B cell (primary cell): Measurements from ENCODE around the gene S100A10. TPM values are rescaled to one million over a fixed set of nuclear protein-coding genes. Genes with fewer than 3 reads are reported as not detected.

Experiments
- ATAC-seq: fragments of 200-7000 bp; cut with Tn5 transposase; one replicate; pipeline ENCODE4 v1.10.0; 2021; ENCODE audit warnings: low read depth, mild to moderate bottlenecking, moderate number of reproducible peaks, moderate library complexity
- CTCF ChIA-PET: fragments of 350-600 bp; sonication (Branson Sonifier 250); formaldehyde crosslinking; loops from one replicate; lab custom pipeline; 2021; ENCODE audit warnings: antibody characterized with exemption, inconsistent platforms; lab: Charles Lee
- POLR2A ChIA-PET: fragments of 350-600 bp; sonication (Branson Sonifier 250); formaldehyde crosslinking; loops from one replicate; lab custom pipeline; 2021; ENCODE audit warnings: antibody characterized with exemption; lab: Charles Lee
- DNase-seq: peaks from one replicate; pipeline ENCODE4 v3.0.0; 2013
- H2AFZ ChIP-seq: 2 replicates; pipeline ENCODE4 v1.6.1; 2012; ENCODE audit warnings: mild to moderate bottlenecking, low read depth, low read length; ENCODE audit not compliant: insufficient read depth, poor library complexity, severe bottlenecking
- H3K27ac ChIP-seq, 2 donors: 1 replicate in 1 of 2; 2 replicates in 1 of 2; pipeline ENCODE4 v1.5.1; 2012 to 2013; ENCODE audit warnings: low read length in 2 of 2, mild to moderate bottlenecking in 2 of 2, moderate library complexity in 1 of 2
- H3K27me3 ChIP-seq, 4 experiments: fragments of 200-600 bp in 1 of 4; sonication (generic) in 1 of 4; replicated peaks in 1 of 4; 1 replicate in 2 of 4; 2 replicates in 2 of 4; pipeline versions ENCODE4 v1.6.1 to v1.7.0; 2013 to 2016; ENCODE audit warnings: low read length in 3 of 4, mild to moderate bottlenecking in 2 of 4, mixed read lengths in 1 of 4, moderate library complexity in 1 of 4; ENCODE audit not compliant: insufficient read depth in 4 of 4, control insufficient read depth in 3 of 4; ENCODE audit errors: control extremely low read depth in 1 of 4
- H3K36me3 ChIP-seq, 2 experiments: replicated peaks in 1 of 2; 1 replicate in 1 of 2; 2 replicates in 1 of 2; pipeline versions ENCODE4 v1.6.1 to v1.7.1; 2013; ENCODE audit warnings: low read length in 1 of 2; ENCODE audit not compliant: insufficient read depth in 2 of 2, control insufficient read depth in 1 of 2; ENCODE audit errors: control extremely low read depth in 1 of 2, extremely low read depth in 1 of 2
- H3K4me1 ChIP-seq, 2 donors: fragments of 200-600 bp in 1 of 2; sonication (generic) in 1 of 2; 1 replicate in 1 of 2; 2 replicates in 1 of 2; pipeline versions ENCODE4 v1.5.1 to v1.6.1; 2013 to 2017; ENCODE audit warnings: low read length in 2 of 2; ENCODE audit not compliant: control insufficient read depth in 2 of 2, insufficient read depth in 2 of 2
- H3K4me2 ChIP-seq: replicated peaks from 2 replicates; pipeline ENCODE3; 2012; ENCODE audit warnings: mild to moderate bottlenecking, low read depth, low read length; ENCODE audit not compliant: poor library complexity, severe bottlenecking
- H3K4me3 ChIP-seq, 5 experiments: fragments of 200-600 bp in 1 of 5; sonication (generic) in 1 of 5; 1 replicate in 3 of 5; 2 replicates in 2 of 5; pipeline versions ENCODE4 v1.5.1 to v1.7.0; 2011 to 2016; ENCODE audit warnings: low read length in 4 of 5, mild to moderate bottlenecking in 4 of 5, low read depth in 2 of 5, control low read depth in 1 of 5, moderate library complexity in 1 of 5; ENCODE audit not compliant: insufficient read depth in 1 of 5; ENCODE audit errors: control extremely low read depth in 1 of 5, extremely low read depth in 1 of 5
- H3K79me2 ChIP-seq: fragments of 200-600 bp; sonication (generic); one replicate; pipeline ENCODE4 v1.6.0; 2016; ENCODE audit warnings: low read length; ENCODE audit not compliant: control insufficient read depth, insufficient read depth
- H3K9ac ChIP-seq: fragments of 200-600 bp; sonication (generic); 2 replicates; pipeline ENCODE4 v1.6.1; 2017; ENCODE audit warnings: mild to moderate bottlenecking, low read length, moderate library complexity
- H3K9me3 ChIP-seq, 3 donors: one replicate each; pipeline versions ENCODE4 v1.6.1 to v1.7.1; 2013; ENCODE audit warnings: low read length in 2 of 3; ENCODE audit not compliant: control insufficient read depth in 2 of 3, insufficient read depth in 1 of 3; ENCODE audit errors: control extremely low read depth in 1 of 3
- H4K20me1 ChIP-seq: 2 replicates; pipeline ENCODE4 v1.6.0; 2012; ENCODE audit warnings: mild to moderate bottlenecking, low read length; ENCODE audit not compliant: insufficient read depth, control insufficient read depth, poor library complexity, severe bottlenecking
- H3K27ac Mint-ChIP-seq: one replicate; pipeline ENCODE4 v1.8.0; 2021; ENCODE audit warnings: mixed read lengths
- H3K27me3 Mint-ChIP-seq: one replicate; pipeline ENCODE4 v1.8.0; 2021; ENCODE audit warnings: mixed read lengths
- H3K4me1 Mint-ChIP-seq: one replicate; pipeline ENCODE4 v1.8.0; 2021; ENCODE audit warnings: mixed read lengths
- H3K4me3 Mint-ChIP-seq: one replicate; pipeline ENCODE4 v1.8.0; 2021; ENCODE audit warnings: mixed read lengths
- H3K9me3 Mint-ChIP-seq: one replicate; pipeline ENCODE4 v1.8.0; 2022; ENCODE audit warnings: mixed read lengths; ENCODE audit not compliant: insufficient read depth
- EZH2 ChIP-seq: IDR thresholded peaks from 2 replicates; pipeline ENCODE4 v1.6.1; 2012; ENCODE audit warnings: borderline replicate concordance, low read depth, mild to moderate bottlenecking, moderate library complexity, low read length; ENCODE audit not compliant: insufficient read depth, poor library complexity, severe bottlenecking
- WGBS: methylation state at CpG from one replicate; pipeline ENCODE4 v1.1.5; 2013; ENCODE audit warnings: missing lambda C conversion rate; ENCODE audit not compliant: insufficient coverage; 5-methylcytosine and 5-hydroxymethylcytosine counted together
- intact Hi-C: fragments of 100-400 bp; cut with micrococcal nuclease; formaldehyde crosslinking; loops from one replicate; pipeline ENCODE4 v1.10.0; 2022
- polyA plus RNA-seq: library from polyadenylated mRNA; depleted of rRNA; stranded (reverse); fragments of >200 nt; gene quantifications from 2 replicates; pipeline ENCODE4 v1.2.3, GENCODE V29; 2012
- total RNA-seq, 2 donors: library from RNA; stranded (reverse); fragments of 120-200 nt in 1 of 2; gene quantifications; 1 replicate in 1 of 2; 2 replicates in 1 of 2; pipeline versions ENCODE4 v1.2.3 to v1.2.4, GENCODE V29; 2013 to 2022
- TF ChIP-seq, protein P1 (sequence below): fragments of 200-600 bp; IDR thresholded peaks from one replicate; pipeline ENCODE4 v1.8.0; 2022; ENCODE audit warnings: antibody characterized with exemption, mild to moderate bottlenecking

Gene S100A10
- total and polyA plus RNA-seq, 2 donors (not counting 1 experiment from before 2014, with no cell fraction given), result 38.0 to 47.1 TPM

DNA sequence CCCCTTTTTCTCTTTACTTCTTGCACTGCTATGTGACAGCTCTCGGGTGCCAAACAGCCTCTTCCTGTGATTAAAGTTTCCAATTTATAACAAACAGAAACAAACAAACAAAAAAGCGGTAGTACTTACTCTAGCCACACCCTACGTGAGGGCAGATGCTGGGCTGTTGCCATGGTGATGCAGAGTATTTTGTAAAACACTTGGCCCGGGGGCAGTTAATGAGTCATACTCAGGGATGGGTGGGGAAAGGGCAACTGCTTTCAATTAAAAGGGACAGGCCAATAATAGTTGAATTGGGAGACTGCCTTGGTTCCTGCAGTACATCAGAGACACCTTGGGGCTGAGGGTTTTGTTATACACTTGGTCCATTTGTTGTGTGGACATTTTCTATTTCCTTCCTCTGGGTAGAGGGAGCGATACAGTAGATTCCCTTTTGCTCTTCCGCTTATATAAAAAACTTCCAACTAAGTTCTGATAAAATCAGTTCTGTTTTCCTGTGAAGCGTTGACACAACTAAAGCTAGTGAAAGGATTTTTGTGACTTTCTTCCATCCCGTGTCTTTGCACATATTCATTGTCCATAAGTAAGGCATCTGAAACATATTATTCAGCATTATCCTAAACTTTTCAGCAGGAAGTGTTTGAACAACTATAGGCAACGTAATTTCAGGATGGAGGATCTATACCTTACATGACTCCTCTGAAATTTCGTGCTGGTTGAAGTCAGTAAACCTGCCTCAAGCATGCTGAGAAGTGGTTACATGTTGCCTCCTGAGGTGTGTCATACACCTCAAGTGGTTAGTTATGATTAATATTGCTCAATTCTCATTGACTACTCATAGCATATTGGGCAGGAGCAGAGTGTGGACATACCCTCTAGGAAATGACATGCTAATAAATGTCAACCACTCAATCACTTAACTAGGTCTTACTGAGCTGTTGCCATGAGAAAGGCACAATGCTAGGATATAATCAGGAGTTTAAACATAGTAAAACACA is 47.6 kb downstream of the S100A10 start:
- 0% methylated on average over 1 of the region's 10 CpGs for WGBS
- Histone ChIP-seq H3K4me2 (peak overlapping the region; percentile 45), H3K27me3 (no peaks in the 10 kb centered on the region), H3K4me3 (no peak overlapping the region), H3K4me1 (peaks cover 31 to 36% of the 10 kb centered on the region in 2 donors), H3K27ac (peak overlapping the region; percentile 84 to 88), H3K79me2 (no peaks in the 10 kb centered on the region), H3K9me3 (peaks cover 0 to 3% (median 0%) of the 10 kb centered on the region in 3 donors), H3K9ac (peak overlapping the region; percentile 19), H3K36me3 (no peaks in the 10 kb centered on the region), H2AFZ (no peak overlapping the region), H4K20me1 (no peaks in the 10 kb centered on the region)
- ATAC-seq (peak; percentile 72), DNase-seq (peak; percentile 90)
- no peaks in the 10 kb centered on the region for H3K9me3 Mint-ChIP-seq
- no peak for TF ChIP-seq EZH2
- TF ChIP-seq, protein P1, sequence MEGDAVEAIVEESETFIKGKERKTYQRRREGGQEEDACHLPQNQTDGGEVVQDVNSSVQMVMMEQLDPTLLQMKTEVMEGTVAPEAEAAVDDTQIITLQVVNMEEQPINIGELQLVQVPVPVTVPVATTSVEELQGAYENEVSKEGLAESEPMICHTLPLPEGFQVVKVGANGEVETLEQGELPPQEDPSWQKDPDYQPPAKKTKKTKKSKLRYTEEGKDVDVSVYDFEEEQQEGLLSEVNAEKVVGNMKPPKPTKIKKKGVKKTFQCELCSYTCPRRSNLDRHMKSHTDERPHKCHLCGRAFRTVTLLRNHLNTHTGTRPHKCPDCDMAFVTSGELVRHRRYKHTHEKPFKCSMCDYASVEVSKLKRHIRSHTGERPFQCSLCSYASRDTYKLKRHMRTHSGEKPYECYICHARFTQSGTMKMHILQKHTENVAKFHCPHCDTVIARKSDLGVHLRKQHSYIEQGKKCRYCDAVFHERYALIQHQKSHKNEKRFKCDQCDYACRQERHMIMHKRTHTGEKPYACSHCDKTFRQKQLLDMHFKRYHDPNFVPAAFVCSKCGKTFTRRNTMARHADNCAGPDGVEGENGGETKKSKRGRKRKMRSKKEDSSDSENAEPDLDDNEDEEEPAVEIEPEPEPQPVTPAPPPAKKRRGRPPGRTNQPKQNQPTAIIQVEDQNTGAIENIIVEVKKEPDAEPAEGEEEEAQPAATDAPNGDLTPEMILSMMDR, result no peak
- peaks cover 43% of the 10 kb centered on the region for H3K4me1 Mint-ChIP-seq
- ChIA-PET CTCF (interaction anchor here (1.5 to 3.9 kb wide), 3 partner anchors 11 to 55 kb away, joined by 4 to 29 read pairs (median 11); partner anchors contain the start of gene THEM4), POLR2A (interaction anchor here (0.6 kb wide), 1 partner anchor 17 kb away, joined by 3 read pairs; no protein-coding TSS in a partner anchor)
- intact Hi-C loops, result loop anchor here (1.0 kb wide), 1 partner anchor 37 kb away; the partner anchor contains the start of gene THEM4
- H3K27ac Mint-ChIP-seq, result peak overlapping the region; percentile 93
- peaks cover 4% of the 10 kb centered on the region for H3K27me3 Mint-ChIP-seq
- H3K4me3 Mint-ChIP-seq, result peak overlapping the region; percentile 71
